ENCODE results near the gene SLC25A25. TPM values are rescaled to one million over a fixed set of nuclear protein-coding genes. Genes with fewer than 3 reads are reported as not detected.

SLC25A25 gene
- total RNA-seq, 1 experiment from 2014 or later: 24.9 TPM

Other genes starting within 250 kb of the SLC25A25 start
- 47.5 and 48.3 TPM in 2 replicates for gene ENG, start 213.6 kb upstream of the SLC25A25 start, total RNA-seq (2014; rRNA removed)
- 75.1 and 85.0 TPM in 2 replicates for gene AK1, start 190.6 kb upstream of the SLC25A25 start, total RNA-seq (2014; rRNA removed)
- 105 and 110 TPM in 2 replicates for gene ST6GALNAC6, start 168.6 kb upstream of the SLC25A25 start, total RNA-seq (2014; rRNA removed)
- gene ST6GALNAC4, start 151.2 kb upstream of the SLC25A25 start, total RNA-seq (2014; rRNA removed): 41.6 and 50.9 TPM in 2 replicates
- 2.0 and 2.6 TPM in 2 replicates for gene PIP5KL1, start 137.5 kb upstream of the SLC25A25 start, total RNA-seq (2014; rRNA removed)
- gene DPM2, start 130.4 kb upstream of the SLC25A25 start, total RNA-seq (2014; rRNA removed): 29.0 and 29.5 TPM in 2 replicates
- 4.8 and 12.2 TPM in 2 replicates for gene EEIG1, start 87.2 kb upstream of the SLC25A25 start, total RNA-seq (2014; rRNA removed)
- 13.5 and 14.0 TPM in 2 replicates for gene NAIF1, start 912 bp upstream of the SLC25A25 start, total RNA-seq (2014; rRNA removed)
- gene PTGES2, start 59.5 kb downstream of the SLC25A25 start, total RNA-seq (2014; rRNA removed): 60.7 and 62.8 TPM in 2 replicates
- gene LCN2, start 81.2 kb downstream of the SLC25A25 start, total RNA-seq (2014; rRNA removed): not detected in 2 replicates
- gene BBLN, start 92.0 kb downstream of the SLC25A25 start, total RNA-seq (2014; rRNA removed): 180 and 197 TPM in 2 replicates
- gene CIZ1, start 123.3 kb downstream of the SLC25A25 start, total RNA-seq (2014; rRNA removed): 43.8 and 57.0 TPM in 2 replicates
- 0.17 TPM in 1 of 2 replicates, not detected in the other for gene DNM1, start 135.1 kb downstream of the SLC25A25 start, total RNA-seq (2014; rRNA removed)
- gene GOLGA2, start 207.8 kb downstream of the SLC25A25 start, total RNA-seq (2014; rRNA removed): 73.2 and 76.5 TPM in 2 replicates
- gene SWI5, start 208.0 kb downstream of the SLC25A25 start, total RNA-seq (2014; rRNA removed): 40.9 and 41.7 TPM in 2 replicates

All from LHCN-M2 (cell line).